Measurements from ENCODE around the gene TUSC1. TPM values are rescaled to one million over a fixed set of nuclear protein-coding genes. Genes with fewer than 3 reads are reported as not detected.

Gene TUSC1
- total RNA-seq, 3 donors from 2014 or later = 21.0 to 30.0 (median 22.6) TPM

DNA sequence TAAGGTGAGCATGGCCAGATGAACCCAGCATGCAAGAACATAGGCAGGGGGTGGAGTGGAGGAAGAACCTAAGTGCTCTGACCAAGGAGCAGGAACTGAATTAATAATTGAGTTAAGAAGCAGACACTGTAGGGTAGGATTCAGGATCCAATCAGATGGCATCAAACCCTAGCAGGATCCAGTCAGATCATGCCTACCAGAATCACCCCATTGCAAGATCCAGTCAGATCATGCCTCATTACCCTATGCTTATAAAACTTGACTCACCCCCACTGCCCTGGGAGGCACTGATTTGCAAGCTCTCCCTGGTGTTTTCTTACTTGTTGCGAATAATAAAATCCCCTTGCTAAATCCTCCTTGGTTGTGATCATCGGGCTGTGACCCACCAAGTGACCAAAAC is 19.7 kb downstream of the TUSC1 start:
- intact Hi-C loops (cut with DNase I; ENCODE audit: low total_unique reads) = no loop called here

DNA sequence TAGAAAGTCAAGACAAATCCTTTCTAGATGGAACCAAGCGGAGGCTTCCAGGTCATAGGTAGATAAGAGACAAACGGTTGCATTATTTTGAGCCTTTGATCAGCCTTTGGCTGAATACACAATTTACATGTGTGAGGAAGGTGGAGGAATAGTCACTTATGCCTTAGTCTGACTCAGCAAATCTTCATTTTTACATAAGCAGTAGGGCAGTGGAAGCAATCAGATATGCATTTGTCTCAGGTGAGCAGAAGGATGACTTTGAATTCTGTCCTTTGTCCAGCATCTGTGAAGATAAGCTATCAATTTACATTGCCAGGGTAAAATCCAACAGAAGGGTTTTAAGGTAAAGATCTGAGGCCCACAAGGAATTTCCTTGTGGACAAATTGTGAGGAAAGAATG is 23.8 kb downstream of the TUSC1 start:
- intact Hi-C loops (cut with DNase I; ENCODE audit: low total_unique reads) = no loop called here
- Histone ChIP-seq H3K36me3 (no peaks in the 10 kb centered on the region), H3K27ac (no peak overlapping the region), H3K27me3 (no peaks in the 10 kb centered on the region), H3K4me3 (no peak overlapping the region), H3K9me3 (no peaks in the 10 kb centered on the region), H3K4me1 (no peaks in the 10 kb centered on the region)
- TF ChIP-seq POLR2A (IDR thresholded peaks at IDR 0.05) = no peak
- TF ChIP-seq, protein P1, sequence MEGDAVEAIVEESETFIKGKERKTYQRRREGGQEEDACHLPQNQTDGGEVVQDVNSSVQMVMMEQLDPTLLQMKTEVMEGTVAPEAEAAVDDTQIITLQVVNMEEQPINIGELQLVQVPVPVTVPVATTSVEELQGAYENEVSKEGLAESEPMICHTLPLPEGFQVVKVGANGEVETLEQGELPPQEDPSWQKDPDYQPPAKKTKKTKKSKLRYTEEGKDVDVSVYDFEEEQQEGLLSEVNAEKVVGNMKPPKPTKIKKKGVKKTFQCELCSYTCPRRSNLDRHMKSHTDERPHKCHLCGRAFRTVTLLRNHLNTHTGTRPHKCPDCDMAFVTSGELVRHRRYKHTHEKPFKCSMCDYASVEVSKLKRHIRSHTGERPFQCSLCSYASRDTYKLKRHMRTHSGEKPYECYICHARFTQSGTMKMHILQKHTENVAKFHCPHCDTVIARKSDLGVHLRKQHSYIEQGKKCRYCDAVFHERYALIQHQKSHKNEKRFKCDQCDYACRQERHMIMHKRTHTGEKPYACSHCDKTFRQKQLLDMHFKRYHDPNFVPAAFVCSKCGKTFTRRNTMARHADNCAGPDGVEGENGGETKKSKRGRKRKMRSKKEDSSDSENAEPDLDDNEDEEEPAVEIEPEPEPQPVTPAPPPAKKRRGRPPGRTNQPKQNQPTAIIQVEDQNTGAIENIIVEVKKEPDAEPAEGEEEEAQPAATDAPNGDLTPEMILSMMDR (IDR thresholded peaks at IDR 0.05) = no peak
- TF ChIP-seq POLR2AphosphoS5 (IDR thresholded peaks at IDR 0.05) = no peak
- DNase-seq (ENCODE audit: low spot score in 2 of 2) = no peak

More for the DNA sequence above, 19.7 kb downstream of the TUSC1 start:
- DNase-seq (ENCODE audit: low spot score in 2 of 2) = no peak
- H3K27me3 ChIP-seq = no peaks in the 10 kb centered on the region
- H3K27ac ChIP-seq = no peak overlapping the region
- no peak for TF ChIP-seq POLR2AphosphoS5 (IDR thresholded peaks at IDR 0.05)
- TF ChIP-seq, protein P1 (IDR thresholded peaks at IDR 0.05) = no peak
- no peak for TF ChIP-seq POLR2A (IDR thresholded peaks at IDR 0.05)
- no peak overlapping the region for H3K4me3 ChIP-seq
- no peaks in the 10 kb centered on the region for H3K36me3 ChIP-seq
- H3K4me1 ChIP-seq = no peaks in the 10 kb centered on the region
- H3K9me3 ChIP-seq = no peaks in the 10 kb centered on the region

DNA sequence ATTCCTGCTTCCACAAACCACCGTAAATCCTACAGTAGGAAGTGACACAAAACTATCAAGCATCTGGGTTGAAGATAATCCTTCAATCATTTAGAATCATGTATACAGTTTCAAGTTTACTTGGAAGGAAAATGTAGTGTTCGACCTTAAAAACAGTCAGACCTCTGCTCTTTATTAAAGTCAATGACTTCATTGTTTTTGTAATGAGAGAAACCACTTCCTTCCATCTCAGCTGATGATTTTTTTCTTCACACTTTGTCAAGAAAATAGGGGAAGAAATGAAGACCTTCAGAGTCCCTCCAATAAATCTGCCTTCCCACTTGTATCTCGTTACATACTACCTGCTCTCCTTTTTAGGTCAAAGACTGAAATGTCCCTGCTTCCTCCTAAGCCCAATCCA is 30.1 kb downstream of the TUSC1 start:
- no peaks in the 10 kb centered on the region for H3K4me1 ChIP-seq
- H3K36me3 ChIP-seq = no peaks in the 10 kb centered on the region
- no peaks in the 10 kb centered on the region for H3K27me3 ChIP-seq
- H3K9me3 ChIP-seq = no peaks in the 10 kb centered on the region
- TF ChIP-seq POLR2AphosphoS5 (IDR thresholded peaks at IDR 0.05) (no peak), POLR2A (IDR thresholded peaks at IDR 0.05) (no peak)
- TF ChIP-seq, protein P1 (IDR thresholded peaks at IDR 0.05) = no peak
- no peak for DNase-seq (ENCODE audit: low spot score in 2 of 2)
- intact Hi-C loops (cut with DNase I; ENCODE audit: low total_unique reads) = no loop called here
- H3K4me3 ChIP-seq = no peak overlapping the region
- H3K27ac ChIP-seq = no peak overlapping the region

DNA sequence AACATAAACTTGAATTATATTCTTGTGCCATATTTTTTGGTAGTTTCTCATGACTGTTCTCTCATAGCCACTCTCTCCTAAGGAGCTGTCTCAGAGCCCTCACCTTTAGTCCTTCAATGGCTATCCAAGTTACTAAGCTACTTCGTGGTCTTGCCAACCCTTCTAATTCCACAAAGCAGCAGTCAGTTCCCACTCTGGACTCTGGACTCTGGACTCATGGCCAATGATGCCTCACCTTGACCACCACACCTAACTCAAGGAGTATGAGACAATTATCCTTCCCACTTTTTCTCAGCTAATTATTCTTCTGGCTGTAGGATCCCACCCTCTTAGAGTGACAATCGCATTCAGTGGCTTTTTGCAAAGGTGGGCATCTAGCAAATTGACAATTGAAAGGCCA is 42.2 kb downstream of the TUSC1 start:
- no peaks in the 10 kb centered on the region for H3K9me3 ChIP-seq
- no peaks in the 10 kb centered on the region for H3K4me1 ChIP-seq
- TF ChIP-seq POLR2A (IDR thresholded peaks at IDR 0.05) (no peak), POLR2AphosphoS5 (IDR thresholded peaks at IDR 0.05) (no peak)
- TF ChIP-seq, protein P1 (IDR thresholded peaks at IDR 0.05) = no peak
- H3K4me3 ChIP-seq = no peak overlapping the region
- H3K27ac ChIP-seq = no peak overlapping the region
- intact Hi-C loops (cut with DNase I; ENCODE audit: low total_unique reads) = no loop called here
- H3K27me3 ChIP-seq = no peaks in the 10 kb centered on the region
- no peak for DNase-seq (ENCODE audit: low spot score in 2 of 2)
- H3K36me3 ChIP-seq = no peaks in the 10 kb centered on the region

DNA sequence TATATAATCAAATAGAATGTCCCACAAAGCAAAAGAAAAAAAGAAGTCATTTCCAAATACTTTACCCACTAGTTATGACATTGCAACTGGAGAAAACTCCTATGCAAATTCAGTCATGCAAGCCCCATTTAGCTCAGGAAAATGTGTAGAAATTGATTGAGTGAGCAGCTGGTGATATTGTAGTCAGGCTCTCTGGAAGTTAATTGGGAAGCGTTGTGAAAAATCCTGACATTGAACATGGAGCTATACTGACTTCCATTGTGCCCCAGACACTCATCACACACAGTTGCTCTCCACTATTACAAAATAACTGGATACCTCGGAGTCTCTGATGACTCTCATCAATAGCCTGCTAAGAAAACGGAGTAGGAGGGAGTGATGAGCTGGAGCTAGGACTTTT is 49.0 kb downstream of the TUSC1 start:
- Histone ChIP-seq H3K4me3 (no peak overlapping the region), H3K27ac (no peak overlapping the region), H3K27me3 (no peaks in the 10 kb centered on the region), H3K36me3 (no peaks in the 10 kb centered on the region), H3K4me1 (no peaks in the 10 kb centered on the region), H3K9me3 (no peaks in the 10 kb centered on the region)
- TF ChIP-seq POLR2A (IDR thresholded peaks at IDR 0.05) = no peak
- TF ChIP-seq, protein P1 (IDR thresholded peaks at IDR 0.05) = no peak
- TF ChIP-seq POLR2AphosphoS5 (IDR thresholded peaks at IDR 0.05) = no peak
- intact Hi-C loops (cut with DNase I; ENCODE audit: low total_unique reads) = no loop called here
- DNase-seq (ENCODE audit: low spot score in 2 of 2) = no peak
